ENCODE measurements around the gene ITPKB.
A peak's percentile ranks its signal among the peaks of the same experiment; 100 is the strongest.
"Not testable (repeated sequence)": the region's sequence is repeated elsewhere in the genome, so short reads cannot be mapped to it uniquely, and the experiment has no call there.

ITPKB gene

DNA sequence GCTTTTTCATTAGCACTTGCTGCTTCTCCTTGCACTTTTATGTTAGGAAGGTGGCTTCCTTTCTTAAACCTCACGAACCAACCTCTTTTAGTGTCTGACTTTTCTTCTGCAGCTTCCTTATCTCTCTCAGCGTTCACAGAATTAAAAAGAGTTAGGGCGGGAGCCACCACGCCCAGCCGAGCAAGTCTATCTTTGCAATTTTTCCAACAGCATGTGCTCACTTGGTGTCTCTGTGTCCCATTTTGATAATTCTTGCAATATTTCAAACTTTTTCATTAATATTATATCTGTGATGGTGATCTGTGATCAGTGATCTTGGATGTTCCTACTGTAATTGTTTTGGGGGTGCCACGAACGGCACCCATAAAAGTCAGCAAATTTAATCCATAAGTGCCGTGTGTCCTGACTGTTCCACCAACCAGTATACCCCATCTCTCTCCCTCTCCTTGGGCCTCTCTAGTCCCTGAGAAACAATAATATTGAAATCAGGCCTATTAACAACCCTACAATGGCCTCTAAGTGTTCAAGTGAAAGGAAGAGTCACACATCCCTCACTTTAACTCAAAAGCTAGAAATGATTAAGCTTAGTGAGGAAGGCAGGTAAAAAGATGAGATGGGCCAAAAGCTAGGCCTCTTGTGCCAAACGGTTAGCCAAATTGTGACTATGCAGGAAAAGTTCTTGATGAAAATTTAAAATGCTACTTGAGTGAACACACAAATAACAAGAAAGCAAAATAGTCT is 15.9 kb upstream of the ITPKB start:
- no peak for DNase-seq

DNA sequence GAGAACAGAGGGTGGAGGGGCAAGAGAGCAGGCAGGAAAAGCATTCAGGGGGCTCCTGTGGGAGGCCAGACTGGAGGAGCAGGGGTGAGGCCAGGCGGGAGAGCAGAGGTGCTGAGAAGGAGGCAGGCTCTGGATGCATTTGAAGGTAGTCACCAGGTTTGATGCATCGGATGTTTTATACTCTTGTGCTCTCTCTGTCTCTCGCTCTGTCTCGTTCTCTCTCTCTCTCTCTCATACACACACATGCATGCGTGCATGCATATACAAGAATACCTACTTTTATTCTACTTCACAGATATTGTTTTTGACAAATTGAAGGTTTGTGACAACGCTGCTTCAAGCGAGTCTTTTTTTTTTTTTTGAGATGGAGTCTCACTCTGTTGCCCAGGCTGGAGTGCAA is 15.0 kb upstream of the ITPKB start:
- no peak for DNase-seq

DNA sequence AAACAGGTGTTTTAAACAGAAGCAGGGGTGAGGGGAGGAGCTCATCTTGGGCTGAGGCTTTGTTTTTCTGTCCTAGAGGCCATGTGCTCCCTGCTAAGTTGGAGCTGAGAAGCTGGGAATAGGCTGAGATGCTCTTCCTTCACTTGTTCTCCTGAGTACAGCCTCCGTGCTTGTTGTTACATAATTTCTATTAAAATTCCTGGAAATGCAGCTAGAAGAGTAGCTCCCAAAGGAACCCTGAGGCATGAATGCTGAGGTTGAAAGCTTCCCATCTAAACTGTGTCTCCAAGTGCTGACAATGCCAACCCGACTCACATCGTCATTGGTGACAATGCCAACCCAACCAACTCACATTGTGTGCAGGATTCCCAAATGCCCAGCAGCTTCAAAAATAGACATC is 12.6 kb upstream of the ITPKB start:
- no peak for DNase-seq

DNA sequence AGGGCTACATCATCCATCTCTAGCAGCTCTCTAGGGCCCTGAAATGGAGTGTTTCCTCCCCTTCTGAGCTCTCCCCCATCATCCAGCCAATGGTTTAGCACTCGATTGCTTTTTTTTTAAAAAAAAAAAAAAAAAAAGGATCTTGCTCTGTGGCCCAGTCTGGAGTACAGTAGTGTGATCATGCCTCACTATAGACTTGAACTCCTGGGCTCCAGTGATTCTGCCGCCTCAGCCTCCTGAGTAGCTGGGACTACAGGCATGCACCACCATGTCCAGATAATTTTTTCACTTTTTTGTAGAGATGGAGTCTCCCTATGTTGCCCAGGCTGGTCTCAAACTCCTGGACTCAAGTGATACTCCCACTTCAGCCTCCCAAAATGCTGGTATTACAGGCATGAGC is 12.1 kb upstream of the ITPKB start:
- no peak for DNase-seq

DNA sequence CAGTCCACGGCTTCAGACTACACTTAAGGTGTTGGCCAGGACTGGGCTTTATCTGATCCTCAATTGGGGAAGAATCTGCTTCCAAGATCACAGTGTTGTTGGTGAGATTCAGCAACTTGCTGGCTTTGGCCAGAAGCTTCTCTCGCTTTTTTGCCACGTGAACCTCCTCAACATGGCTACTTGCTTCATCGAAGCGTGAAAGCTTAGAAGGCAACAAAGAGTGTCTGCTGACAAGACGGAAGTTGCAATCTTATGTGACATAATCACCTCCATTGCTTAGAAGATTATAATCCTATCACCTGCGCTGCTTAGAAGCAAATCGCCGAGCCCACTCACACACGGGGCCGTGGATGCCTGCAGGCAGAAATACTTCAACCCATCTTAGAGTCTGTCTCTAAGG is 10.4 kb upstream of the ITPKB start:
- DNase-seq = no peak

DNA sequence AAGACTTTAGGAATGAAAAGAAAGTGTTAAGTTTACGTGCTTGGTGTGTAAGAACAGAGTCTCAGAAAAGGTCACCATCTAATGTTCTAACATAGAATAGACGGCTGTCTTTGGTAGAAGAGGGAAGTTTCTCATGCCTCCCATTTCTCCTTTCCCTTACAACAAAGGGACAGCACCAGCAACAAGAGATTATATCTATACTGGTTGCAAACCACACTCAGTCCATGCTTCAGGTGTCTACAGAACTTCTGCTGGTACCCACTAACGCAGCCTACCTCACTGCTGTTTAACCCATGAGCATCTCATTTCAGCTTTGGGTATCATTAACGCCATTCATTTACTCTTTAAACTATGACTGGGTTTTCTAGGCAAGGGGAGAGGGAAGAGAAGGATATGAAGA is 9.2 kb upstream of the ITPKB start:
- DNase-seq = no peak

DNA sequence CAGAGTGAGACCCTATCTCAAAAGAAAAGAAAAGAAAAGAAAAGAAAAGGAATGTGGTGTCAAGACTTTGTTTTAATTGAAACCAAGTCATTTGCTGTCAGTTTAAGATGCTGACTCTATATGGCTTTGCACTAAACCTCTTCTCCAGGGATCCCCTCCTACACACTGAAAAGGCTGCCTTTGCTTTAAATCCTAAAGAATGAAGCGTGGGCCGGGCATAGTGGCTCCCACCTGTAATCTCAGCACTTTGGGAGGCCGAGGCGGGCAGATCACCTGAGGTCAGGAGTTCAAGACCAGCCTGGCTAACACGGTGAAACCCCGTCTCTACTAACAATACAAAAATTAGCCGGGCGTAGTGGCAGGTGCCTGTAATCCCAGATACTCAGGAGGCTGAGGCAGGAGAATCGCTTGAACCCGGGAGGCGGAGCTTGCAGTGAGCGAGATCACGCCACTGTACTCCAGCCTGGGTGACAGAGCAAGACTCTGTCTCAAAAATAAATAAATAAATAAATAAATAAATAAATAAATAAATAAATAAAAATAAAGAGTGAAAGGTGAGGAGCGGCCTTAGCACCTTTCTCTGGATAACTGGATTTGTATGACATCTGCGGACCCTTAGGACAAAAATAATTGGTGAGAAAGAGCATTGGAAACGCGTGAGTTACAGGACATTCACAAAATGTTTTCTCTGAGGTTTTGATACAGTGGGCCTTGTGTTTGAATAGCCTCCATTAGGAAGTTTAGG is 8.6 kb upstream of the ITPKB start:
- DNase-seq = not testable (repeated sequence)

DNA sequence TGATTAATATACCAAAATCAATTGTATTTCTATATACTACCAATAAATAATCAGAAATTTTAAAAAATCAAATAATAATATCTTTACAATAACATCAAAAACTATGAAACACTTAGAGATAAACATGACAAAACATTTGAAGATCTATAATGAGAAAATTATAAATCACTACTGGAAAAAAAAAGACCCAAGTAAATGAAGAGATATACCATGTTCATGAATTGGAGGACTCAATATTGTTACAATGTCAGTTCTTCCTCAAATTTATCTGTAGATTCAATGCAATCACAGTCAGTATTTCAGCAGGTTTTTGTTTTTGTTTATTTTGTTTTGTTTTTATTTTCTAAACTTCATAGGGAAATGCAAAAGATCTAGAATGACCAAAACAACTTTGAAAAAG is 4.2 kb upstream of the ITPKB start:
- DNase-seq = no peak

DNA sequence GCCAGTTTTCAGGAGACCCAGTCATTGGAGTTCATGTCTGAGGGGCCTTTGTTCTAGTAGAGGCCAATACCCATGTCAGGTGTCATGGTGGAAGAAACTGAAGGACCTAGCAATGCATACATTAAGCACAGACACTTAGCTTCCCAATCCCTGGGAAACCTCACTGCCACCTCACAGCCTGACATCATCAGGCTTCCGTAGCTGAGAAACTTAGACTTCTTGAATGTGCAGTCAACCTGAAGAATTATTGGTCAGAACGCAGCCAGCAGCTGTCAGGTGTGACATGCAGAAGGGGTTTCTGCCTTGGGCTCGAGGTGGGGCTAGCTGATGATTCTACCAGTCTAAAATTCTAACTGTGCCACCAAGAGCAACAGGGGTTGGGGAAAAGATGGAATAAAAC is 1.9 kb upstream of the ITPKB start:
- DNase-seq = no peak

DNA sequence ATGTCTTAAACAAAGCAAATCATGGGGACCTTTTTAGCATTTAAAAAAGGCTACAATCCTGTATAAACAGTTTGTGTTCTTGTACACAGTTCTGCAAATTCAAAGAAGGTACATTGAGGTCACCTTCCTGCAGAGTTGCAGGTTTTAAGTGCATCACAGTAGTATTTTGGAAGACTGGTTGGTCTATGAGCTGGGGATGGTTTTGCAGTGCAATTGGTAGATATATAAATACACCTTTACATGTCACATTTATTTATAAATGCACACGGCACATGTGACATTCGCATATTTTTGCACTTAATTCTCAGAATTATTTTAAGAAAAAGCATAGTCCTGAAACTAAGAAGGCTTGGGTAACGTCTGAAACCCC is 599 bp upstream of the ITPKB start:
- DNase-seq = no peak

DNA sequence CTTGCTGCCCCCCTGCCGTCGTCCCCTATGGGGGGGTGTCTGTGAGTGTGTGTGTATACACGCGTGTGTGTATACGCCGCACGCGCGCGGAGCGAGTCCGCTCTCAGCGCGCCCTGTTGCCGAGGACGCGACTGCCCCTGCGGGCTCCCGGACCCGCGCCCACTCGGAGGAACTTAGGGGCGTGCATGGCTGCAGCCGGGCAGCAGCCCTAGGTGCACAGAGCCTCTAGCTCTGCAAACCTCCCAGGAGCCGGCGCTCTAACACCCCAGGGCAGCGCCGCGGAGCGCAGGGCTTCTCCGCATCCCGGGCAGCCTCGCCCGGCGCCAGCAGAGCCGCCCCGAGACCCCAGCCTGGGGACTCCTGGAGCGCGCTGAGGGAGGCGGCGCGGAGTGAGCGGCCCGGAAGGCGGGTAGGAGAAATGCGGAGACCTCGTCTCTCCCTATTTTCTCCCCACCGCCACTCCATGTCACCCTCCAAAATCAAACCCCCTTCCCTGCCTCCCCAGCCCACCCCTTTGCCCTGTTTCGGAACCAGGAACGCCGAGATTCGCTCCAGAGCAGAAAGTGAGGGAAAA is 574 bp downstream of the ITPKB start:
- DNase-seq = peak; percentile 28

DNA sequence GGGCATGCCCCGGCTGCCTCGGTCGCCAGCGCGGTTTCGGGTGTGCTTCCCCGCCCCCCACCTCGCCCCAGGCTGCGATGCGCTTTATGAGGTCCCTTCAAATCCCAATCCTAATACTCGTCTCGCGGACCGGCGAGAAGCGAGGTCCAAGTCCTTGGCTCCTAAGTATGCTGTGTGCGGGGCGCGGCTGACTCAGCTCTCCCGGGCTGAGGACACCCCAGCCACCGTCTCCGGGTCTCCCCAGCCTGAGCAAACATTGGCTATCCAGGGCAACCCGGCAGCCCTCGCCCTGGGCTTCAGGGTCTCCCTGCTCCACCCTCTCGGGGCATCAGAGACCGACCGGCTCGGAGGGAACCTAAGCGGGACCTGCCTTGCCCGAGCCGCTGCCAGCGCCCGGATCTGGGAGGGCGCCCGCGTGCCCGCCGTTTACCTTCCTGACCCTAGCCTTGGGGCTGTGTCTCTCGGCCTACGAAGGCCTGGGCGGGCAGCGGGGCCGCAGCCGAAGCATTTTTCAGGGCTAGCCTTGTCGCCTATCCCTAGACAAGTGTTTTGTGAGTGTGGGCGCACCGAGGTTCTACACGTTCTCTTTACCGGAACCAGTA is 1.2 kb downstream of the ITPKB start:
- peak; percentile 42 for DNase-seq

DNA sequence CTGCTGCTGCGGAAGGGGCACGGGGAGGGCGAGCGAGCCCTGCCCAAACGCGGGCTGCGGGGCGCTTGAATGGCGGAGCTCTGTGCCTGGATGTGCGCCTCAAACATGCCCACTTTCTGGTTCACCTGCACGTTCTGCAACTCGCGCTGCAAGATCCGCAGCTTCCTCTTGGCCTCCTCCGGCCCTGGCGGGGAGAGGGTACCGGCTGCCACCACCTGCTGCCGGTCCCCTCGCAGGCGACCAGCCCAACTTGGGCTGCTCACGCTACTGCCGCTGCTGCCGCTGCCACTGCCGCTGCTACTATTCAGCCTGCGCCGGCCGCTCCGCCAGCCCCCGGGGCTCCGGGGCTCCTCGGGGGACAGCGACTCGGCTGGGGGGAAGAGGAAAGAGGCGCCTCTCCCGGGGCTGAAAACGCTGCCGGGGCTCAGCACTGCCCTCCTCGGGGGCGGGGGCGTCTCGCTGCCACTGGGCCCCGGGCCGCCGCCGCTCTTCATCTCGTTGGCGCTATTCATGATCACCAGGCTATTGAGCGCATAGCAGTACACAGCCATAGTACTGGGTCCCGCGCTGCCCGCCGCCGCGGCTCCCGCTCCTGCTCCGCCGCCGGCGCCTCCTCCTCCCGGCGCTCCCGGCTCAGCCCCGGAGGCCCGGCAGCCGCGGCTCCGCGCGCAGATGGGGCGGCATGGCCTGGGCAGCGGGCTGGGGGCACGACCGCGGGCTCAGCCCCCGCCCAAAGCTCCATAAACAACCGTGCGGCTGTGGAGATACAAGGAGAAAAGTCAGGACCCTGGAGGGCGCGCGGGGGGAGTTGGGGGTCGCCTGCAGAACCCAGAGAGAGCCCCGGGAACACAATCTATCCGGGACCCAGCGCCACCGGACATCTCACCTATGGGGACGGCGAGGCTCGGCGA is 1.9 kb downstream of the ITPKB start:
- peak; percentile 39 for DNase-seq

DNA sequence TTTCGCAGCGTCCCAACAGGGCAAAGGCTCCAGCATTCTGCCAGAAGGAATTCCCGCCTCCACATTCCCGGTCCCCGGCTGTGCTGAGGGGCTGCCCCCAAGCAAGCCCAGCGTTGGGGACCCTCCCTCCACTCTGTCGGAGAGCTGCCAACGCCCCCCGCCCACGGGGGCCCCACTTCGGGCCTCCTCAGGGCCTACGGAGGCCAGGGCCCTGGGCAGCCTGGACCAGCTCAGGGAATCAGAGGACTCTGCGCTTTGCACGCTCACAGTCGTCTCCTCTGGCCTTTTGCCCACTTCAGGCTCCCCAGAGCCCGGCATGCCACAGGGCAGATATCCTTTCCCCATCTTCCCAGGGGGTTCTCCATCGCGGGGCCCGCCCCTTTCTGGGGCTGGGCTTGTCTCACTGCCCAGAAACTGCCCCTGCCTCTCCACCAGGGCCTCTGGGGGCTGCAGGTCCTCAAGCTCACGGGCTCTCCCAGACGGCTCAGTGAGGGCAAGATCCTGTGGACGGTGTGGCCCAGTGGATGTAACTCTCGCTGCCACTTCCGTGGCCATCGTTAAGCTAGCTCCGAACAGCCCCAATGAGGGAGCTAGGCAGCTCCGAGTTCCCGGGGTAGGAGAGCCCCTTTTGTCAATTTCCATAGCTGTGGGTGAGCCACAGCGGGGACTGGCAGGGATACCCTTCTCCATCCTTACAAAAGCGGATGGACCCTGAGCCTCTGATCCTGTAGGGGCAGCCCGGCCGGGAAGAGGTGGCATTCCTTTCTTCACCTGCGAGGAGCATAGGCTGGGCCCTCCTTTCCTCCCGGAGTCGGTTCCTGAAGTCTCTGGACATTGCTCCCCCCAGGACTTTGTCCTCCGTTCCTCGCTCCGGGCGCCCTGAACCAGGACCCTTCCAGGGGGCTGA is 2.8 kb downstream of the ITPKB start:
- no peak for DNase-seq

DNA sequence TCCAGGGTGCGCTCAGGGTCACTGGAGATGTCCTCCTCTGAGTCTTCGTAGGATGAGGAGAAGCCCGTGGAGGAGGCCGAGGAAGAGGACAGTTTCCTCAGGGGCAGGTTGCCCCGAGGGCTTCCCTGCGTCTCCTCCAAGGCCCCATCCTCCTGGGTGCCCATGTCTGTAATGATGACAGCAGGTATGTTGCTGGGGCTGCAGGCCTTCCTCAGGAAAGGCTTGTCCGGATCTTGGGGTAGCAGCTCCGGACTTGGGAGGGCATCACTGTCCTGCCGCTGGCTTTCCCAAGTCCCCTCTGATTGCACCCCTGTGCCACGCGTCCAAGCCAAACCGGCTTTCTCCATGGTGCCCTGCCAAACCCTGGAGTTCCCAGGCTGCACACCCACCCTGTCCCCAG is 3.5 kb downstream of the ITPKB start:
- no peak for DNase-seq

DNA sequence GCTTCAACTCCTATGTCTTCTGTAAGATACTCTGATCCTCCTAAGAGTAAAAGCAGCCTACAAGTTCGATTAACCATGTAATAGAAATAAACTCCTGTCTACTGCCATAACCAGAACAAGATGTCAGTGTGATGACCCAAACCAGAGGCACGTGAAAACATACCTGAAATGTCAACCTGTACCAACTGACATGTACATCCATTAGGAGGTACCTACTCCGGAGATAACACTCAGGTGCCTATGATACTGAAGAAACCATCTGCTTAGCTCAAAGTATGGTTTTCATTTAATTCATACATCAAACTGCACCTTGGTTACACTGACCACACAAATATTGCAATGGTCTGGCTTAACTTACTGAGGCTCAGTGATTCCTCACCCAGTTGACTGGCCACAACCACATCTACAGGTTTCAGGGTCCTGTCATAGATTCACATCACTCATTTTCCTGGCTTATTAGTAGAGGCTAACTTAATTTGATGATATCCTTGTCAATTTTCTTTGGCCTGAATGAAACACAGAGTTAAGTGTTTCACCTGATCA is 4.4 kb downstream of the ITPKB start:
- no peak for DNase-seq

DNA sequence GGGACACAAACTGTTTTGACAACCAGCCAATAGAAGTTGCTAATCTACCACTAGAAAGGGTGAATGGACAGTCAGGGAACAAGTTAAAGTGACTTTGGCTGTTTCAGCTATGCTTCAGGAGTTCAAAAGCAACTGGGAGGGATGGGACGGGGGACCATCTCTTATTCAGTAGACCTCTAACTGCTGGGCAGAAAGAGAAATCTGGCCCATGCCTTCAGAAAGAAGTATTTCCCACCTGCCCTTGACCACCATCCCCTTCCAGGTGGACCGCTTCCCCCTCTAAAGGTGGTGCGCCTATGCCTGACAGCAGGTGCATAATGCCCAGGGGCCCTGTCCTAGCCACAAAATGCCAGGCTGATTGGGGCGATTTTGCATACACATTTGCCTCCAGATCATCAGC is 5.2 kb downstream of the ITPKB start:
- DNase-seq = no peak

DNA sequence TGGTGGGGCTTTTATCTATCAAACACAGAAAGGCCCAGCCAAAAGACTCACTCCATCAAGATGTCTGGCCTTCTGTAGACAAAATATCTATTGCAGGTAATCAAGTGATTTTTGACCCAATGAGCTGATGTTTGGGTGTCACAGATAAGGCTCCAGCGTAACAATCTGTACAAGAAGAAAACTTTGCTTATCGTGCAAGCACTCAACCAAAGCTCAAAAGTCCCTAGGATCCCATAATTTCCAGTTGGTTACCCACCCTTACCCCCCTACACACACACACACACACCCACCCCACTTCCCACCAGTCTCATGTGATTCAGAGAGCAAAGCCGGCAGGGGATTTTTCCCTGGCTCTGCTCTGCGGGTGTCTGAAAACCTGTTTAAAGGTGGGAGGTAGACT is 5.8 kb downstream of the ITPKB start:
- DNase-seq = no peak

DNA sequence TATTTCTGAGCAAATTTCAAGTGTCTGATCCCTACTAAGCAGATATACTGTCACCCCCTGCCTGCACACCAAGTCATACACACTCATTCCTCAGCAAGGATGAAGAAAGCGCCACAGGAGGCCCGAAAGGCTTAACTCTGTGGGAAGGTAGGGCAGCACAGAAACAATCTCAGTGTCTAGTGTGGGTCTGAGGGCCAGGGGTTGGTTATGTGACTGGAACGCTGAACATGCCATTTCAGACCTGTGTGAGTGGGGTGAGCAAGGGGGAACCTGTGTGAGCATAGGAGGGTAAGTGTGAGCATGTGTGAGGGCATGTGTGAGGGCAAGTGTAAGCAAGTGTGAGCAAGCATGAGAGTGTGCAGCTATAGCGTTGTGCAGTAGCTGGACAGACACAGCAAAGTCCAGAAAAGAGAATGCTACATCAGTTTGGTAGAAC is 6.2 kb downstream of the ITPKB start:
- DNase-seq = no peak

DNA sequence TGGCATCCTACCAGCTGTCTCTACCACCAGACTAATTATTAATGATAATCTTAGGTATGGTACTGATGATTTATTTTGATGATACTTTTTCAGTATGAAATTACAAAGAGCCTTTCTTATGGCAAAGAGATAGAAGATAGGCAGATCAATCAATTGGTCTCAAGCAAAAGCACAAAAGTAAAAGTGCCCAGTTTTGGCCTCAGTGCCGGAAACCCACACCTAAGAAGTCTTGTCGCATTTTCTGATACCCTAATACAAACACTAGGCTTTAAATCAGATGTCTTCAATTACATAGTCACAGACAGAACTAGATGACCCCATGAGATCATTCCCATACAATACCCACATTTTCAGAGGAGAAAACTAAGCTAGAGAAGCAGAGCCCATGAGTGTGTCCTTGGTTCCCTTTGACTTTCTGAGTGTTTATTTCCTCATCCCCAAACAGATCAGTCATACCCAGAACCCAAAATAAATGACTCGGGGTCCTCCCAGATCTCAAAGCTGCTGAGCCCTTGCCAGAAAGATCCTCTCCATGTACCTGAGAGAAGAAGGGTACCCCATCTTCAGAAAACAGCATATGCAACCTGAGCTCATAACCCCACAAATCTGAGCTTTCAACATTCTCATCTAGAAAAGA is 7.7 kb downstream of the ITPKB start:
- no peak for DNase-seq

DNA sequence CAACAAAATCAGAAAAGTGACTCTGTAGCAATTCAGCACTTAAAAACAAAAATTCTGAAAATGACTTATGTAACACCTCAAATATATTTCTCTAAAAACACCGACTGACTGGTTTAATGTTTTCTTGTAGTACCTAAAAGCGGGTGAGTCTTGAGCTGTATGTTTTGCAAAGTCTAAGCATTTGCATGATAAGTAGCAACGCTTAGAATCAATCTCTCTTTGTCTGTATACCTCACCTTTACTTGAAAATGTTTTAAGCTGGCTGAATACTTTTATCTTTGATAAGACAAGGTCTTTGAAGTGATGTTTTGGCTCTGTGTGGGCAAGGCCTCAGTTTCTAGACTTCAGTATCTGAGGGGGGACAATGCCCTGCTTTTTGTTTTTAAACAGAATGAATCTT is 8.2 kb downstream of the ITPKB start:
- no peak for DNase-seq
